ENCODE results near the gene DBH. TPM values are rescaled to one million over a fixed set of nuclear protein-coding genes. Genes with fewer than 3 reads are reported as not detected.

DBH gene
- total and polyA plus RNA-seq, 8 donors: 0.08 to 2.2 (median 1.3) TPM

DNA sequence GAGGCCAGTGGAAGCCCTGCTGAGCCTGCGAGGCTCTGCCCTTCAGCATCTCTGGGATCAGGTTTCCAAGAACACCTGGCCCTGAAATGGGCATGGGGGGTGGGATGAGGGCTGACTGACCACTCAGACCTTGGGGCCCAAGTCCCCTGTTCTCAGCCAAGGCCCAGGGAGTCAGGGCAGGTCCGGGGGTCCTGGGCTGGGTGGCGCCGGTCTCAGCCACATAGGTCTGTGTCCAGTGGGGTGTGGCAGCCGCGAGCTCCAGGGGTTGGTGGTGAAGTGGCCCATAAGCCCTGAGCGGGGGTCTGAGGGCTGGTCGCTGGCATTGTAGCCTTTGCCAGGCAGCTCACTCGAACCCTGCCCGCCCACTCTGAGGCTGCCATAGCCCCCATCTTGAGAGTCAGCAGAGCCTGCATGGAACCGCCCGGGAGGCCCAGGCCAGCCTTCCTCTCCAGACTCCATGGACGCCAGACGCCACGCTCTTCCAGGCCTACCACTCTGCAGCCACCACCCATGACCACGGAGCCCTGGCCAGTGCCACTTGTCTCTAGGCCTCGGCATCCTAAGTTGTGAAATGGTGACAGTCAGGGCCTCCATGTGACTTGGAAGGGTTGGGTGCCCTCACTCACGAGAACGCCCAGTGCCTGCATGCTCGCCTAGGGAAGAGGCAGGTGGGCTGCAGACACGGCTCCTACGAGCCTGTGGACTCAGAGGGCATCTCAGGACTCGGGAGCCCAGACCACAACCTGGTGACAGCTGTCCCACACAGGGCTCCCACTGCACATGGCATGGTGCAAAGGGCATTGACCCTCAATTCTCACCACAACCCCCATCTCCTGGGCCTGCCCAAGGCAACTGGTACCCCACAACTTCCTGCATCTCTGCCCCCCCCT, 6.7 kb upstream of the DBH start:
- Histone ChIP-seq H3K9me3 (peaks cover 0 to 17% of the 10 kb centered on the region in 2 donors), H3K4me1 (no peaks in the 10 kb centered on the region), H3K4me3 (no peak overlapping the region), H3K36me3 (no peaks in the 10 kb centered on the region), H3K27ac (no peak overlapping the region), H3K27me3 (peaks cover 0 to 11% of the 10 kb centered on the region in 2 donors)
- ATAC-seq (no peak), DNase-seq (peak in 1 of 4 donors; percentile 65)
- intact Hi-C loops (cut with DNase I): no loop called here
- TF ChIP-seq, protein P1, sequence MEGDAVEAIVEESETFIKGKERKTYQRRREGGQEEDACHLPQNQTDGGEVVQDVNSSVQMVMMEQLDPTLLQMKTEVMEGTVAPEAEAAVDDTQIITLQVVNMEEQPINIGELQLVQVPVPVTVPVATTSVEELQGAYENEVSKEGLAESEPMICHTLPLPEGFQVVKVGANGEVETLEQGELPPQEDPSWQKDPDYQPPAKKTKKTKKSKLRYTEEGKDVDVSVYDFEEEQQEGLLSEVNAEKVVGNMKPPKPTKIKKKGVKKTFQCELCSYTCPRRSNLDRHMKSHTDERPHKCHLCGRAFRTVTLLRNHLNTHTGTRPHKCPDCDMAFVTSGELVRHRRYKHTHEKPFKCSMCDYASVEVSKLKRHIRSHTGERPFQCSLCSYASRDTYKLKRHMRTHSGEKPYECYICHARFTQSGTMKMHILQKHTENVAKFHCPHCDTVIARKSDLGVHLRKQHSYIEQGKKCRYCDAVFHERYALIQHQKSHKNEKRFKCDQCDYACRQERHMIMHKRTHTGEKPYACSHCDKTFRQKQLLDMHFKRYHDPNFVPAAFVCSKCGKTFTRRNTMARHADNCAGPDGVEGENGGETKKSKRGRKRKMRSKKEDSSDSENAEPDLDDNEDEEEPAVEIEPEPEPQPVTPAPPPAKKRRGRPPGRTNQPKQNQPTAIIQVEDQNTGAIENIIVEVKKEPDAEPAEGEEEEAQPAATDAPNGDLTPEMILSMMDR (IDR thresholded peaks at IDR 0.05): no peak

DNA sequence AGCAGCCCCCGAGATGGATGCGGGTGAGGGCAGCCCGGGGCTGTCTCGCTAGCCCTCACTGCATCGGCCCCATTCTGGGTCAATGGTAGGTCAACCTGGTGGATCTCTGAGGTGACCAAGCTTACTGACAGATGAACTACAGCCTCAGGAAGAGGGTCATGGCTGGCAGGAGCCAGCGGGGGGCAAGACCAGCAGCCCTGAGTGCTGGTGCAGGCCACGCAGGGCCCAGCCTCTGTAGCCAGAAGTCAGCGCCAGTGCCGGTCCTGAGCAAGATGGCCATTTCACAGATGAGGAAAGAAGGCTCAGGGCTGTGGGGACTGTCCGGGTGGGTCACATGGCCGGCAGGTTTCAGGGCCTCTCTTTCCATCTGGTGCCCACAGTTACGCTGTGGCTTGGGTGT, 5.1 kb upstream of the DBH start:
- H3K4me1 ChIP-seq: no peaks in the 10 kb centered on the region
- H3K27ac ChIP-seq: no peak overlapping the region
- TF ChIP-seq, protein P1 (IDR thresholded peaks at IDR 0.05): no peak
- DNase-seq: peak in 1 of 4 donors; percentile 55
- ATAC-seq: no peak
- H3K4me3 ChIP-seq: no peak overlapping the region
- no peaks in the 10 kb centered on the region for H3K36me3 ChIP-seq
- intact Hi-C loops (cut with DNase I): no loop called here
- peaks cover 0 to 6% of the 10 kb centered on the region in 2 donors for H3K9me3 ChIP-seq
- peaks cover 0 to 13% of the 10 kb centered on the region in 2 donors for H3K27me3 ChIP-seq

DNA sequence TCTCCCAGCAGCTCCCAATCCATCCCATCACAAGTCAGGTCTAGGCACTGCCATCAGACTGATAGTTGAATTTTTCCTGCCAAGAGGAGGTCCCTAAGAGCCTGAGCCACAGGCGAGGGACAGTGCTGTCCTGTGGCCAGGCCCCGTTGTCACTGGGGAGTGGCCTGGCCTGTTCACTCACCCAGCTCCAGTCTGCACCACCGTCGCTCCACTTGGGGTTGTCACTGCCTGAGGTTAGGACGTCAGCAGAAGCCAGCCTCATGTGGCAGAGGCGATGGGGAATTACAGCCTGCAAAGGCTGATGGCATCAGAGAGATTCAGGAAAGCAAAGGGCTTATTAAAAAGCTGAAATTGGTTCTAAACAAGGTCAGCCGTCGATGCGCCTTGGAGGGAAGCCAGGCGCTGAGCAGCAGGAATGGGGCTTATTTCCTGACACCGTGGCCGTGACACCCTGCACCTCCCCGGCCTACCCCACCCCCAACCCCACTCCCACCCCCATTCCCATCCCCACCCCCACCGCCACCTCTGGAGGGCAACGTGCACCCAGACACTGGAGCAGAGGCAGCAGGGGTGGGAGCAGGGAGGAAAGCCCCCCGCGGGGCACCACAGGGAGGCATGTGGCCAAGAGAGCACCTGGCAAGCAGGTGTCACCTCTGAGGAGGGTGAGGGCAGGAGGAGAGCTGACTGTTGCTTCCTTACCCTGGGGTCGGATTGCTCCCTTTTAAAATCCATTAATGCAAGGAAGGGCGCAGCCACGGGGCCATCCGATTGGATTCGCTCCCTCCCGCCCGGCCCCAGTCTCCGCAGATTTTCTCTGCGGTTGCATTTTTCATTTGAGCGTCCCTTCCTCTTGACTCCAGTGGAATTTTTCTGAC, 3.1 kb upstream of the DBH start:
- ATAC-seq (no peak), DNase-seq (peak in 1 of 4 donors; percentile 52)
- Histone ChIP-seq H3K4me3 (no peak overlapping the region), H3K27me3 (peaks cover 0 to 13% of the 10 kb centered on the region in 2 donors), H3K4me1 (no peaks in the 10 kb centered on the region), H3K9me3 (no peaks in the 10 kb centered on the region), H3K27ac (no peak overlapping the region), H3K36me3 (no peaks in the 10 kb centered on the region)
- intact Hi-C loops (cut with DNase I): no loop called here
- TF ChIP-seq, protein P1 (IDR thresholded peaks at IDR 0.05): no peak

DNA sequence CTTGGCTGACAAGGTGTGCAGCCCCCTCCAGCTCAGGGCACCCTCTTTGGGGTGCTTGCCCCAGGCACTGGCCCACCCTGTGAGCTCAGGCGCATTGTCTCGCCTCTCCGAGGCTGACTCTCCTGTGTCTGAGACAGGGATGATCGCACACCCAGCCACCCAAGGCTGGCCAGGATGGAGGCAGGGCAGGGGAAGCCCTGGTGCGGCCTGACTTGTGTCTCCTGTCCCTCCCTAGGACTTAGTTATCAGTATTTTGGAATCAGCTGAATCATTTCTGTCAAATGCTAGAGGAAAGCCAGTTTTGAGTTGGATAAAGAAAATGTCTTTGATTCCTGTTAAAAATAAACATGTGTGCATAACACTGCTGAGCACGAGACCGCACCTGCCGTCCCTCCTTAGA, 2.5 kb upstream of the DBH start:
- TF ChIP-seq, protein P1 (IDR thresholded peaks at IDR 0.05): no peak
- Histone ChIP-seq H3K9me3 (no peaks in the 10 kb centered on the region), H3K36me3 (no peaks in the 10 kb centered on the region), H3K4me3 (no peak overlapping the region), H3K27me3 (peaks cover 0 to 13% of the 10 kb centered on the region in 2 donors), H3K4me1 (no peaks in the 10 kb centered on the region), H3K27ac (no peak overlapping the region)
- ATAC-seq: no peak
- DNase-seq: peak in 1 of 4 donors; percentile 57
- intact Hi-C loops (cut with DNase I): no loop called here
